ENCODE data around the gene KLHL30. TPM values are rescaled to one million over a fixed set of nuclear protein-coding genes. Genes with fewer than 3 reads are reported as not detected.

KLHL30 gene
- total RNA-seq, 1 donor from 2014 or later: 14.3 TPM

GRCh38 chr2:238157506-238158017 lies 19.1 kb downstream of the KLHL30 start:
- intact Hi-C loops (cut with DNase I): no loop called here
- no peak for DNase-seq (ENCODE audit: low spot score)

GRCh38 chr2:238158018-238158508 lies 19.6 kb downstream of the KLHL30 start:
- intact Hi-C loops (cut with DNase I): no loop called here

GRCh38 chr2:238158509-238159070 lies 20.1 kb downstream of the KLHL30 start, which contains the start of gene ERFE:
ERFE (plus strand) TSS chr2:238158970; CDS start chr2:238159008, 38 bp downstream.
- no peak for DNase-seq (ENCODE audit: low spot score)
- intact Hi-C loops (cut with DNase I): no loop called here

More at GRCh38 chr2:238158018-238158508, 19.6 kb downstream of the KLHL30 start:
- no peak for DNase-seq (ENCODE audit: low spot score)

- intact Hi-C loops (cut with DNase I): no loop called here
Observed at GRCh38 chr2:238159071-238159539, 20.6 kb downstream of the KLHL30 start.

GRCh38 chr2:238159661-238160205 lies 21.3 kb downstream of the KLHL30 start:
- no peak for DNase-seq (ENCODE audit: low spot score)
- intact Hi-C loops (cut with DNase I): loop anchor here (5.0 kb wide), 1 partner anchor 103 kb away; no protein-coding TSS in a partner anchor

More at GRCh38 chr2:238159071-238159539, 20.6 kb downstream of the KLHL30 start:
- no peak for DNase-seq (ENCODE audit: low spot score)

- intact Hi-C loops (cut with DNase I): loop anchor here (5.0 kb wide), 1 partner anchor 102 kb away; no protein-coding TSS in a partner anchor
- DNase-seq (ENCODE audit: low spot score): no peak
Observed at GRCh38 chr2:238160206-238161129, 22.0 kb downstream of the KLHL30 start.

- intact Hi-C loops (cut with DNase I): loop anchor here (5.0 kb wide), 1 partner anchor 101 kb away; no protein-coding TSS in a partner anchor
Observed at GRCh38 chr2:238161291-238162051, 23.0 kb downstream of the KLHL30 start.

GRCh38 chr2:238162251-238162845 lies 23.9 kb downstream of the KLHL30 start:
- intact Hi-C loops (cut with DNase I): loop anchor here (5.0 kb wide), 1 partner anchor 100 kb away; no protein-coding TSS in a partner anchor
- no peak for DNase-seq (ENCODE audit: low spot score)

More at GRCh38 chr2:238161291-238162051, 23.0 kb downstream of the KLHL30 start:
- no peak for DNase-seq (ENCODE audit: low spot score)

GRCh38 chr2:238162846-238163441 lies 24.5 kb downstream of the KLHL30 start:
- intact Hi-C loops (cut with DNase I): loop anchor here (5.0 kb wide), 1 partner anchor 99 kb away; no protein-coding TSS in a partner anchor
- DNase-seq (ENCODE audit: low spot score): no peak

GRCh38 chr2:238163481-238164198 lies 25.2 kb downstream of the KLHL30 start:
- no peak for DNase-seq (ENCODE audit: low spot score)
- intact Hi-C loops (cut with DNase I): loop anchor here (5.0 kb wide), 1 partner anchor 99 kb away; no protein-coding TSS in a partner anchor

- no peak for DNase-seq (ENCODE audit: low spot score)
- intact Hi-C loops (cut with DNase I): loop anchor here (5.0 kb wide), 1 partner anchor 97 kb away; no protein-coding TSS in a partner anchor
Observed at GRCh38 chr2:238164906-238165287, 26.4 kb downstream of the KLHL30 start.

GRCh38 chr2:238165288-238165921 lies 26.9 kb downstream of the KLHL30 start:
- intact Hi-C loops (cut with DNase I): no loop called here
- peak; percentile 74 for DNase-seq (ENCODE audit: low spot score)

GRCh38 chr2:238166391-238167343 lies 28.2 kb downstream of the KLHL30 start:
- intact Hi-C loops (cut with DNase I): no loop called here

GRCh38 chr2:238167344-238167715 lies 28.9 kb downstream of the KLHL30 start:
- no peak for DNase-seq (ENCODE audit: low spot score)
- intact Hi-C loops (cut with DNase I): no loop called here

More at GRCh38 chr2:238166391-238167343, 28.2 kb downstream of the KLHL30 start:
- DNase-seq (ENCODE audit: low spot score): peak; percentile 71

- intact Hi-C loops (cut with DNase I): no loop called here
- peak; percentile 63 for DNase-seq (ENCODE audit: low spot score)
Observed at GRCh38 chr2:238167761-238168160, 29.3 kb downstream of the KLHL30 start.
